HEK293 (cell line): Measurements from ENCODE around the gene RINL.
A peak's percentile ranks its signal among the peaks of the same experiment; 100 is the strongest.

Experiments
- CTCF ChIA-PET: fragments of 350-600 bp; formaldehyde crosslinking; extraction: SDS; loops from one replicate; lab custom pipeline; 2021; ENCODE audit warnings: antibody characterized with exemption; lab: Yijun Ruan, JAX
- POLR2A ChIA-PET: fragments of 300-600 bp; formaldehyde crosslinking; extraction: SDS; loops from one replicate; lab custom pipeline; 2020; ENCODE audit warnings: antibody characterized with exemption, inconsistent platforms; lab: Yijun Ruan, JAX
- H3K27ac ChIP-seq: fragments of 200-500 bp; sonication (Bioruptor generic); 2 replicates; pipeline ENCODE4 v1.5.1; 2014; ENCODE audit warnings: low read depth, low read length, control low read depth, inconsistent platforms; ENCODE audit errors: extremely low read depth
- H3K36me3 ChIP-seq, 2 experiments: fragments of 200-500 bp in 1 of 2; sonication (Bioruptor generic) in 1 of 2; 1 replicate in 1 of 2; 2 replicates in 1 of 2; pipeline ENCODE4 v1.5.1; 2014 to 2017; ENCODE audit warnings: inconsistent platforms in 2 of 2, low read length in 2 of 2; ENCODE audit not compliant: control insufficient read depth in 2 of 2, insufficient read depth in 1 of 2
- H3K4me1 ChIP-seq: fragments of 200-500 bp; sonication (Bioruptor generic); 2 replicates; pipeline ENCODE4 v1.5.1; 2014; ENCODE audit warnings: mild to moderate bottlenecking, low read length, inconsistent platforms; ENCODE audit not compliant: control insufficient read depth, insufficient read depth
- H3K4me3 ChIP-seq: 2 replicates; pipeline ENCODE4 v1.5.1; 2011; ENCODE audit warnings: low read depth, mild to moderate bottlenecking, control low read depth, low read length, moderate library complexity
- H3K9me3 ChIP-seq: fragments of 200-500 bp; sonication (Bioruptor generic); 2 replicates; pipeline ENCODE4 v1.5.1; 2014; ENCODE audit warnings: low read depth, low read length, inconsistent platforms; ENCODE audit not compliant: control insufficient read depth, insufficient read depth
- KLF8 ChIP-seq: fragments of 450-650 bp; formaldehyde crosslinking; IDR thresholded peaks from 2 replicates; pipeline ENCODE4 v1.5.1; 2016; ENCODE audit warnings: missing biosample characterization, missing genetic modification characterization
- SP7 ChIP-seq: fragments of 450-650 bp; formaldehyde crosslinking; IDR thresholded peaks from 2 replicates; pipeline ENCODE4 v1.5.1; 2016; ENCODE audit warnings: missing biosample characterization, missing genetic modification characterization
- TCF7L2 ChIP-seq: IDR thresholded peaks from 2 replicates; pipeline ENCODE4 v1.6.1; 2011; ENCODE audit warnings: low read depth, mild to moderate bottlenecking, inconsistent platforms, low read length, moderate library complexity, borderline replicate concordance
- WT1 ChIP-seq: fragments of 450-650 bp; formaldehyde crosslinking; IDR thresholded peaks from 2 replicates; pipeline ENCODE4 v1.5.1; 2016; ENCODE audit warnings: missing biosample characterization, missing genetic modification characterization
- YY2 ChIP-seq: fragments of 450-650 bp; formaldehyde crosslinking; IDR thresholded peaks from 2 replicates; pipeline ENCODE4 v1.5.1; 2016; ENCODE audit warnings: missing biosample characterization, missing genetic modification characterization
- ZBTB7A ChIP-seq: fragments of 450-650 bp; formaldehyde crosslinking; IDR thresholded peaks from 2 replicates; pipeline ENCODE4 v1.5.1; 2016; ENCODE audit warnings: low read depth, missing biosample characterization, missing genetic modification characterization
- ZNF114 ChIP-seq: fragments of 450-650 bp; formaldehyde crosslinking; IDR thresholded peaks from 2 replicates; pipeline ENCODE4 v1.5.0; 2017; ENCODE audit warnings: missing biosample characterization, missing genetic modification characterization
- ZNF155 ChIP-seq: fragments of 450-650 bp; formaldehyde crosslinking; IDR thresholded peaks from 2 replicates; pipeline ENCODE4 v1.5.1; 2016; ENCODE audit warnings: missing biosample characterization, missing genetic modification characterization
- ZNF157 ChIP-seq: fragments of 450-650 bp; formaldehyde crosslinking; IDR thresholded peaks from 2 replicates; pipeline ENCODE4 v1.5.1; 2016; ENCODE audit warnings: missing biosample characterization, missing genetic modification characterization
- ZNF239 ChIP-seq: fragments of 450-650 bp; formaldehyde crosslinking; IDR thresholded peaks from 2 replicates; pipeline ENCODE4 v1.5.1; 2016; ENCODE audit warnings: missing biosample characterization, missing genetic modification characterization
- ZNF24 ChIP-seq: fragments of 450-650 bp; formaldehyde crosslinking; IDR thresholded peaks from 2 replicates; pipeline ENCODE4 v1.5.1; 2016; ENCODE audit warnings: missing biosample characterization, missing genetic modification characterization
- ZNF274 ChIP-seq, 2 experiments: fragments of 200-500 bp in 1 of 2; fragments of 450-650 bp in 1 of 2; sonication (Bioruptor generic) in 1 of 2; formaldehyde crosslinking in 1 of 2; IDR thresholded peaks; 2 replicates each; pipeline versions ENCODE4 v1.5.1 to v1.6.1; 2014 to 2016; ENCODE audit warnings: borderline replicate concordance in 1 of 2, inconsistent platforms in 1 of 2, low read length in 1 of 2, missing biosample characterization in 1 of 2, missing genetic modification characterization in 1 of 2
- ZNF335 ChIP-seq: fragments of 450-650 bp; formaldehyde crosslinking; conservative IDR thresholded peaks from 2 replicates; pipeline ENCODE4 v1.5.1; 2016; ENCODE audit warnings: missing biosample characterization, missing genetic modification characterization
- ZNF366 ChIP-seq: fragments of 450-650 bp; formaldehyde crosslinking; conservative IDR thresholded peaks from 2 replicates; pipeline ENCODE4 v1.5.1; 2016; ENCODE audit warnings: missing biosample characterization, missing genetic modification characterization
- ZNF416 ChIP-seq: fragments of 450-650 bp; formaldehyde crosslinking; IDR thresholded peaks from 2 replicates; pipeline ENCODE4 v1.5.1; 2016; ENCODE audit warnings: missing biosample characterization, missing genetic modification characterization
- ZNF423 ChIP-seq: fragments of 450-650 bp; formaldehyde crosslinking; IDR thresholded peaks from 2 replicates; pipeline ENCODE4 v1.5.1; 2016; ENCODE audit warnings: missing biosample characterization, missing genetic modification characterization
- ZNF433 ChIP-seq: fragments of 450-650 bp; formaldehyde crosslinking; IDR thresholded peaks from 2 replicates; pipeline ENCODE4 v1.5.1; 2016; ENCODE audit warnings: missing biosample characterization, missing genetic modification characterization, low read depth
- ZNF530 ChIP-seq: fragments of 450-650 bp; formaldehyde crosslinking; IDR thresholded peaks from 2 replicates; pipeline ENCODE4 v1.5.1; 2016; ENCODE audit warnings: low read depth, missing biosample characterization, missing genetic modification characterization
- ZNF600 ChIP-seq: fragments of 450-650 bp; formaldehyde crosslinking; IDR thresholded peaks from 2 replicates; pipeline ENCODE4 v1.5.1; 2016; ENCODE audit warnings: missing biosample characterization, missing genetic modification characterization
- ZNF623 ChIP-seq: fragments of 450-650 bp; formaldehyde crosslinking; IDR thresholded peaks from 2 replicates; pipeline ENCODE4 v1.5.1; 2016; ENCODE audit warnings: missing biosample characterization, missing genetic modification characterization
- ZNF626 ChIP-seq: fragments of 450-650 bp; sonication (Bioruptor Pico); formaldehyde crosslinking; IDR thresholded peaks from 2 replicates; pipeline ENCODE4 v1.5.1; 2018; ENCODE audit warnings: missing biosample characterization, missing genetic modification characterization, inconsistent platforms
- ZNF629 ChIP-seq: fragments of 450-650 bp; formaldehyde crosslinking; IDR thresholded peaks from 2 replicates; pipeline ENCODE4 v1.5.1; 2017; ENCODE audit warnings: missing biosample characterization, missing genetic modification characterization
- ZNF664 ChIP-seq: fragments of 450-650 bp; formaldehyde crosslinking; IDR thresholded peaks from 2 replicates; pipeline ENCODE4 v1.5.1; 2016; ENCODE audit warnings: missing biosample characterization, missing genetic modification characterization
- TF ChIP-seq, protein P1 (sequence below): fragments of 450-650 bp; formaldehyde crosslinking; IDR thresholded peaks from 2 replicates; pipeline ENCODE4 v1.5.1; 2016; ENCODE audit warnings: missing biosample characterization, missing genetic modification characterization
- TF ChIP-seq, protein P2 (sequence below): fragments of 450-650 bp; formaldehyde crosslinking; IDR thresholded peaks from 2 replicates; pipeline ENCODE4 v1.5.1; 2016; ENCODE audit warnings: missing biosample characterization, missing genetic modification characterization
- TF ChIP-seq, protein P3 (sequence below): IDR thresholded peaks from 2 replicates; pipeline ENCODE4 v1.6.1; 2011; ENCODE audit warnings: mild to moderate bottlenecking, low read depth, low read length, borderline replicate concordance
- TF ChIP-seq, protein P4 (sequence below): fragments of 450-650 bp; formaldehyde crosslinking; IDR thresholded peaks from 2 replicates; pipeline ENCODE4; 2016; ENCODE audit warnings: missing biosample characterization, missing genetic modification characterization
- TF ChIP-seq, protein P5 (sequence below): fragments of 450-650 bp; formaldehyde crosslinking; IDR thresholded peaks from 2 replicates; pipeline ENCODE4 v1.5.1; 2016; ENCODE audit warnings: missing biosample characterization, missing genetic modification characterization
- TF ChIP-seq, protein P6 (sequence below): fragments of 450-650 bp; formaldehyde crosslinking; IDR thresholded peaks from 2 replicates; pipeline ENCODE4 v1.5.1; 2016; ENCODE audit warnings: missing biosample characterization, missing genetic modification characterization

RINL gene

DNA sequence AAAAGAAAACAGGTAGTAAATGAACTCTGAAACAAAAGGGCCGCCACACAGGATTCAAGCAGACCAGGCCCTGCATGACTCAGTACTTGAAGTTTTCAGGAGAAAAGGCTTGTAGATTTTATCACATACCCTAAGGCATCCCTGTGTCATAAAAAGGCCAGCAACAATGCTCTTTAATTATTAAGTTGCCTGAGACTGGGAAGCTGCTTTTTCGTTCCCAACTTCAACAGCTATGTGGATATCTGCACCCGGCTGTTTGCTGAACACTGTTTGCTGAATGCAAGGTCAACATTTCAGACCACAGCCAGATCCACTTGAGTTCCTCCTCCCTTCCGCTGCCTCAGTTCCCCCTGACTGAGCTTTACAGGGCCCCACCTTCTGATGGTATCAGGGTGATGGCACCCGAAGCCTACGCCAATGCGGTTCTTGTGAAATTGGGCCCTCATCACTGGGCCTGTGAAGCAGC lies 40.4 kb downstream of the RINL start:
- peak overlapping the region; percentile 63; the same call in 1 of the 2 replicates for H3K27ac ChIP-seq
- ChIA-PET CTCF (interaction anchor here (0.6 to 1.2 kb wide), 7 partner anchors 22 to 432 kb away, joined by 3 to 6 read pairs (median 3); no protein-coding TSS in a partner anchor), POLR2A (interaction anchor here (0.6 to 4.6 kb wide), 6 partner anchors 10 to 134 kb away, joined by 3 to 67 read pairs (median 6); partner anchors contain the start of genes HNRNPL, MRPS12 and SARS2)
- H3K4me3 ChIP-seq, result no peak overlapping the region
- H3K9me3 ChIP-seq, result no peaks in the 10 kb centered on the region
- peaks cover 7% of the 10 kb centered on the region for H3K4me1 ChIP-seq
- H3K36me3 ChIP-seq, result peaks cover 74 to 79% of the 10 kb centered on the region in 2 experiments
- TF ChIP-seq, protein P1, sequence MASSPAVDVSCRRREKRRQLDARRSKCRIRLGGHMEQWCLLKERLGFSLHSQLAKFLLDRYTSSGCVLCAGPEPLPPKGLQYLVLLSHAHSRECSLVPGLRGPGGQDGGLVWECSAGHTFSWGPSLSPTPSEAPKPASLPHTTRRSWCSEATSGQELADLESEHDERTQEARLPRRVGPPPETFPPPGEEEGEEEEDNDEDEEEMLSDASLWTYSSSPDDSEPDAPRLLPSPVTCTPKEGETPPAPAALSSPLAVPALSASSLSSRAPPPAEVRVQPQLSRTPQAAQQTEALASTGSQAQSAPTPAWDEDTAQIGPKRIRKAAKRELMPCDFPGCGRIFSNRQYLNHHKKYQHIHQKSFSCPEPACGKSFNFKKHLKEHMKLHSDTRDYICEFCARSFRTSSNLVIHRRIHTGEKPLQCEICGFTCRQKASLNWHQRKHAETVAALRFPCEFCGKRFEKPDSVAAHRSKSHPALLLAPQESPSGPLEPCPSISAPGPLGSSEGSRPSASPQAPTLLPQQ, result no peak
- no peak for TF ChIP-seq ZNF623 (tag by site-specific recombination)
- peak; percentile 66 for TF ChIP-seq SP7 (tag by site-specific recombination)
- TF ChIP-seq ZNF155 (tag by site-specific recombination), result no peak
- TF ChIP-seq ZNF274 (IDR thresholded peaks at IDR 0.05; ENCODE audit: low read length), result no peak
- TF ChIP-seq ZNF274 (tag by site-specific recombination; IDR thresholded peaks at IDR 0.05; ENCODE audit: borderline replicate concordance), result no peak
- TF ChIP-seq ZNF239 (tag by site-specific recombination), result no peak
- no peak for TF ChIP-seq ZNF157 (tag by site-specific recombination)
- no peak for TF ChIP-seq ZNF433 (tag by site-specific recombination)
- TF ChIP-seq, protein P2, sequence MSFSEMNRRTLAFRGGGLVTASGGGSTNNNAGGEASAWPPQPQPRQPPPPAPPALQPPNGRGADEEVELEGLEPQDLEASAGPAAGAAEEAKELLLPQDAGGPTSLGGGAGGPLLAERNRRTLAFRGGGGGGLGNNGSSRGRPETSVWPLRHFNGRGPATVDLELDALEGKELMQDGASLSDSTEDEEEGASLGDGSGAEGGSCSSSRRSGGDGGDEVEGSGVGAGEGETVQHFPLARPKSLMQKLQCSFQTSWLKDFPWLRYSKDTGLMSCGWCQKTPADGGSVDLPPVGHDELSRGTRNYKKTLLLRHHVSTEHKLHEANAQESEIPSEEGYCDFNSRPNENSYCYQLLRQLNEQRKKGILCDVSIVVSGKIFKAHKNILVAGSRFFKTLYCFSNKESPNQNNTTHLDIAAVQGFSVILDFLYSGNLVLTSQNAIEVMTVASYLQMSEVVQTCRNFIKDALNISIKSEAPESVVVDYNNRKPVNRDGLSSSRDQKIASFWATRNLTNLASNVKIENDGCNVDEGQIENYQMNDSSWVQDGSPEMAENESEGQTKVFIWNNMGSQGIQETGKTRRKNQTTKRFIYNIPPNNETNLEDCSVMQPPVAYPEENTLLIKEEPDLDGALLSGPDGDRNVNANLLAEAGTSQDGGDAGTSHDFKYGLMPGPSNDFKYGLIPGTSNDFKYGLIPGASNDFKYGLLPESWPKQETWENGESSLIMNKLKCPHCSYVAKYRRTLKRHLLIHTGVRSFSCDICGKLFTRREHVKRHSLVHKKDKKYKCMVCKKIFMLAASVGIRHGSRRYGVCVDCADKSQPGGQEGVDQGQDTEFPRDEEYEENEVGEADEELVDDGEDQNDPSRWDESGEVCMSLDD, result no peak
- 0 out of 2 replicates have a peak, but pooled peaks have one; percentile 12 for TF ChIP-seq ZNF664 (tag by site-specific recombination)
- TF ChIP-seq ZNF24, result no peak
- TF ChIP-seq ZNF335 (tag by site-specific recombination), result no peak
- TF ChIP-seq WT1 (tag by site-specific recombination), result no peak
- no peak for TF ChIP-seq TCF7L2
- TF ChIP-seq, protein P3, sequence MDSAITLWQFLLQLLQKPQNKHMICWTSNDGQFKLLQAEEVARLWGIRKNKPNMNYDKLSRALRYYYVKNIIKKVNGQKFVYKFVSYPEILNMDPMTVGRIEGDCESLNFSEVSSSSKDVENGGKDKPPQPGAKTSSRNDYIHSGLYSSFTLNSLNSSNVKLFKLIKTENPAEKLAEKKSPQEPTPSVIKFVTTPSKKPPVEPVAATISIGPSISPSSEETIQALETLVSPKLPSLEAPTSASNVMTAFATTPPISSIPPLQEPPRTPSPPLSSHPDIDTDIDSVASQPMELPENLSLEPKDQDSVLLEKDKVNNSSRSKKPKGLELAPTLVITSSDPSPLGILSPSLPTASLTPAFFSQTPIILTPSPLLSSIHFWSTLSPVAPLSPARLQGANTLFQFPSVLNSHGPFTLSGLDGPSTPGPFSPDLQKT, result no peak
- TF ChIP-seq ZNF530 (tag by site-specific recombination), result no peak
- TF ChIP-seq, protein P4, sequence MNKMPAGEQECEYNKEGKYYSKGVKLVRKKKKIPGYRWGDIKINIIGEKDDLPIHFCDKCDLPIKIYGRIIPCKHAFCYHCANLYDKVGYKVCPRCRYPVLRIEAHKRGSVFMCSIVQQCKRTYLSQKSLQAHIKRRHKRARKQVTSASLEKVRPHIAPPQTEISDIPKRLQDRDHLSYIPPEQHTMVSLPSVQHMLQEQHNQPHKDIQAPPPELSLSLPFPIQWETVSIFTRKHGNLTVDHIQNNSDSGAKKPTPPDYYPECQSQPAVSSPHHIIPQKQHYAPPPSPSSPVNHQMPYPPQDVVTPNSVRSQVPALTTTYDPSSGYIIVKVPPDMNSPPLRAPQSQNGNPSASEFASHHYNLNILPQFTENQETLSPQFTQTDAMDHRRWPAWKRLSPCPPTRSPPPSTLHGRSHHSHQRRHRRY (tag by site-specific recombination), result no peak
- TF ChIP-seq YY2 (tag by site-specific recombination), result no peak
- TF ChIP-seq ZNF114 (tag by site-specific recombination), result no peak
- TF ChIP-seq, protein P5, sequence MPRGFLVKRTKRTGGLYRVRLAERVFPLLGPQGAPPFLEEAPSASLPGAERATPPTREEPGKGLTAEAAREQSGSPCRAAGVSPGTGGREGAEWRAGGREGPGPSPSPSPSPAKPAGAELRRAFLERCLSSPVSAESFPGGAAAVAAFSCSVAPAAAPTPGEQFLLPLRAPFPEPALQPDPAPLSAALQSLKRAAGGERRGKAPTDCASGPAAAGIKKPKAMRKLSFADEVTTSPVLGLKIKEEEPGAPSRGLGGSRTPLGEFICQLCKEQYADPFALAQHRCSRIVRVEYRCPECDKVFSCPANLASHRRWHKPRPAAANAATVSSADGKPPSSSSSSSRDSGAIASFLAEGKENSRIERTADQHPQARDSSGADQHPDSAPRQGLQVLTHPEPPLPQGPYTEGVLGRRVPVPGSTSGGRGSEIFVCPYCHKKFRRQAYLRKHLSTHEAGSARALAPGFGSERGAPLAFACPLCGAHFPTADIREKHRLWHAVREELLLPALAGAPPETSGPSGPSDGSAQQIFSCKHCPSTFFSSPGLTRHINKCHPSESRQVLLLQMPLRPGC, result no peak; the same call in 1 of the 2 replicates
- no peak for TF ChIP-seq ZNF423 (tag by site-specific recombination)
- TF ChIP-seq ZBTB7A, result no peak
- TF ChIP-seq ZNF366 (tag by site-specific recombination), result no peak
- TF ChIP-seq KLF8 (tag by site-specific recombination), result peak; percentile 51; the same call in 1 of the 2 replicates
- TF ChIP-seq, protein P6, sequence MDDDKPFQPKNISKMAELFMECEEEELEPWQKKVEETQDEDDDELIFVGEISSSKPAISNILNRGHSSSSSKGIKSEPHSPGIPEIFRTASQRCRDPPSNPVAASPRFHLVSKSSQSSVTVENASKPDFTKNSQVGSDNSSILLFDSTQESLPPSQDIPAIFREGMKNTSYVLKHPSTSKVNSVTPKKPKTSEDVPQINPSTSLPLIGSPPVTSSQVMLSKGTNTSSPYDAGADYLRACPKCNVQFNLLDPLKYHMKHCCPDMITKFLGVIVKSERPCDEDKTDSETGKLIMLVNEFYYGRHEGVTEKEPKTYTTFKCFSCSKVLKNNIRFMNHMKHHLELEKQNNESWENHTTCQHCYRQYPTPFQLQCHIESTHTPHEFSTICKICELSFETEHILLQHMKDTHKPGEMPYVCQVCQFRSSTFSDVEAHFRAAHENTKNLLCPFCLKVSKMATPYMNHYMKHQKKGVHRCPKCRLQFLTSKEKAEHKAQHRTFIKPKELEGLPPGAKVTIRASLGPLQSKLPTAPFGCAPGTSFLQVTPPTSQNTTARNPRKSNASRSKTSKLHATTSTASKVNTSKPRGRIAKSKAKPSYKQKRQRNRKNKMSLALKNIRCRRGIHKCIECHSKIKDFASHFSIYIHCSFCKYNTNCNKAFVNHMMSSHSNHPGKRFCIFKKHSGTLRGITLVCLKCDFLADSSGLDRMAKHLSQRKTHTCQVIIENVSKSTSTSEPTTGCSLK (tag by site-specific recombination), result no peak
- TF ChIP-seq ZNF626, result no peak
- peak; percentile 51; the same call in 1 of the 2 replicates for TF ChIP-seq ZNF629
- TF ChIP-seq ZNF600, result no peak
- TF ChIP-seq ZNF416 (tag by site-specific recombination), result no peak
